ENCODE results near the gene FRAT2. TPM values are rescaled to one million over a fixed set of nuclear protein-coding genes. Genes with fewer than 3 reads are reported as not detected.
A peak's percentile ranks its signal among the peaks of the same experiment; 100 is the strongest.

The FRAT2 gene
- total RNA-seq, 4 donors from 2014 or later = 14.6 to 28.2 (median 23.3) TPM

GRCh38 chr10:97325754-97326153, 8.8 kb downstream of the FRAT2 start:
- no peaks in the 10 kb centered on the region for H3K27me3 ChIP-seq
- peaks cover 0 to 22% (median 5%) of the 10 kb centered on the region in 4 donors for H3K4me1 ChIP-seq
- H3K9me3 ChIP-seq = no peaks in the 10 kb centered on the region
- H3K36me3 ChIP-seq = peaks cover 0 to 25% (median 0%) of the 10 kb centered on the region in 3 donors
- WGBS, 2 donors = 73 to 75% methylated on average over 9 of the region's 9 CpGs
- DNase-seq (ENCODE audit: low spot score in 2 of 2) = no peak
- H3K27ac ChIP-seq = no peak overlapping the region
- TF ChIP-seq CTCF (IDR thresholded peaks at IDR 0.05) = no peak
- TF ChIP-seq POLR2A (IDR thresholded peaks at IDR 0.05) = no peak
- no peak for TF ChIP-seq EP300 (IDR thresholded peaks at IDR 0.05)
- no peak overlapping the region for H3K4me3 ChIP-seq

- DNase-seq (ENCODE audit: low spot score in 2 of 2) = no peak
- no peak for TF ChIP-seq EP300 (IDR thresholded peaks at IDR 0.05)
- no peak for TF ChIP-seq CTCF (IDR thresholded peaks at IDR 0.05)
- TF ChIP-seq POLR2A (IDR thresholded peaks at IDR 0.05) = no peak
- Histone ChIP-seq H3K27ac (no peak overlapping the region), H3K27me3 (no peaks in the 10 kb centered on the region), H3K36me3 (peaks cover 0 to 5% (median 0%) of the 10 kb centered on the region in 3 donors), H3K9me3 (no peaks in the 10 kb centered on the region), H3K4me3 (no peak overlapping the region), H3K4me1 (peaks cover 0 to 25% (median 10%) of the 10 kb centered on the region in 4 donors)
- 67 to 84% methylated on average over 4 of the region's 4 CpGs for WGBS, 2 donors
Observed at GRCh38 chr10:97323501-97323900, 11.0 kb downstream of the FRAT2 start.

- 71 to 81% methylated on average over 3 of the region's 3 CpGs for WGBS, 2 donors
- Histone ChIP-seq H3K27me3 (no peaks in the 10 kb centered on the region), H3K27ac (no peak overlapping the region), H3K9me3 (no peaks in the 10 kb centered on the region), H3K4me1 (peaks cover 0 to 30% (median 10%) of the 10 kb centered on the region in 4 donors), H3K36me3 (no peaks in the 10 kb centered on the region), H3K4me3 (no peak overlapping the region)
- no peak for DNase-seq (ENCODE audit: low spot score in 2 of 2)
- TF ChIP-seq CTCF (IDR thresholded peaks at IDR 0.05) (no peak), POLR2A (IDR thresholded peaks at IDR 0.05) (no peak), EP300 (IDR thresholded peaks at IDR 0.05) (no peak)
Observed at GRCh38 chr10:97321804-97322190, 12.7 kb downstream of the FRAT2 start.

GRCh38 chr10:97321032-97321803, 13.3 kb downstream of the FRAT2 start:
- Histone ChIP-seq H3K4me1 (peaks cover 0 to 30% (median 10%) of the 10 kb centered on the region in 4 donors), H3K27me3 (no peaks in the 10 kb centered on the region), H3K9me3 (no peaks in the 10 kb centered on the region), H3K27ac (peak overlapping the region in 2 of 4 donors; percentile 11 to 95), H3K4me3 (peak overlapping the region; percentile 47 to 74 (median 68)), H3K36me3 (no peaks in the 10 kb centered on the region)
- TF ChIP-seq POLR2A (IDR thresholded peaks at IDR 0.05) (no peak), EP300 (IDR thresholded peaks at IDR 0.05) (peak in 1 of 2 donors; percentile 64), CTCF (IDR thresholded peaks at IDR 0.05) (no peak)
- WGBS, 2 donors = 38 to 42% methylated on average over 18 to 38 of the region's 38 CpGs
- peak in 1 of 2 donors; percentile 48 for DNase-seq (ENCODE audit: low spot score in 2 of 2)

- Histone ChIP-seq H3K9me3 (no peaks in the 10 kb centered on the region), H3K27ac (peak overlapping the region; percentile 70 to 98 (median 89)), H3K4me3 (peak overlapping the region; percentile 47 to 74 (median 68)), H3K27me3 (no peaks in the 10 kb centered on the region), H3K4me1 (peaks cover 0 to 30% (median 10%) of the 10 kb centered on the region in 4 donors), H3K36me3 (no peaks in the 10 kb centered on the region)
- TF ChIP-seq POLR2A (IDR thresholded peaks at IDR 0.05) = no peak
- WGBS, 2 donors = 20 to 30% methylated on average over 24 of the region's 24 CpGs
- DNase-seq (ENCODE audit: low spot score in 2 of 2) = no peak
Observed at GRCh38 chr10:97320480-97321031, 14.0 kb downstream of the FRAT2 start.

Measured in tibial nerve (tissue), 4 donors.